Activated CD4-positive, alpha-beta T cell treated with anti-CD3 and anti-CD28 coated beads, Interleukin-2, amount 50 U/mL, for 4 hours (primary cell): ENCODE results near the gene LDLRAP1.
"Not testable (repeated sequence)": the region's sequence is repeated elsewhere in the genome, so short reads cannot be mapped to it uniquely, and the experiment has no call there.

Experiments used
- DNase-seq, 2 experiments: peaks; one replicate each; pipeline ENCODE4 v3.0.0-alpha.2; 2020

LDLRAP1 gene

DNA sequence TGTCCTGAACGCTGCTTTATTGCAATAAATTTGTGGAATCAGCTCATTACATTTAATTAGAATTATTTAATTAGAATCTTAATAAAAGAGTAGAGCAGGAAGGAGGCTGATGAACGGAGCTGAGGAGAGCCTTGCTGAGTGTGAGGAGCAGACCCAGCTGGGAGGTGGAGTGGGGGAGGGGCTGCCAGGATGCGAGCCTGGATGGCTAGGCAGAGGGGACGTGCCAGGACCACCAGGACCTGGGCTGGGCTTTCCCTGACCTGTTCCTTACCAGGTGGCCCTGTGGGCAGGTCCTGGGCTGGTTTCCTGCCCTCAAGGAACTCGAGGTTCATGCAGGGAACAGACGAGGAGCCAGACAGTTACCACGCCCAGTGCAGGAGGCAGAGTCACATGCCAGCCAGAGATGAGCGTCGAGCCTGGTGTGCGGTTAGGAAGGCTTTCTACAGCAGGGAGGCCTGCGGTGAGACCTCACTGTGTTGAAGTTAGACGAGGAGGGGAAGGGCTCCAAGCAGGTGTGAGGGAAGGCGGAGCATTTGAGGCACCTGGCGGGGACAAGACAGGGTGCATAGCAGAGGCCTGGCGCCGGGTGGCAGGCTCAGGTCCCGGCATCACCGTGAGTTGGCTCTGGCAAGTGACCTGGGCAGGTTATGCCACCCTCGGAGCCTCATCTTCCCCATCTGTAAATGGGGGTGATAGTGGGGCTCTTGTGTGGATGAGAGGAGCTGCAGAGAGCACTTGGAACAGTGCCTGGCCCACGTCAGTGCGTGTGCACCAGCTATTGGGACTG lies 33.9 kb downstream of the LDLRAP1 start:
- no peak for DNase-seq

DNA sequence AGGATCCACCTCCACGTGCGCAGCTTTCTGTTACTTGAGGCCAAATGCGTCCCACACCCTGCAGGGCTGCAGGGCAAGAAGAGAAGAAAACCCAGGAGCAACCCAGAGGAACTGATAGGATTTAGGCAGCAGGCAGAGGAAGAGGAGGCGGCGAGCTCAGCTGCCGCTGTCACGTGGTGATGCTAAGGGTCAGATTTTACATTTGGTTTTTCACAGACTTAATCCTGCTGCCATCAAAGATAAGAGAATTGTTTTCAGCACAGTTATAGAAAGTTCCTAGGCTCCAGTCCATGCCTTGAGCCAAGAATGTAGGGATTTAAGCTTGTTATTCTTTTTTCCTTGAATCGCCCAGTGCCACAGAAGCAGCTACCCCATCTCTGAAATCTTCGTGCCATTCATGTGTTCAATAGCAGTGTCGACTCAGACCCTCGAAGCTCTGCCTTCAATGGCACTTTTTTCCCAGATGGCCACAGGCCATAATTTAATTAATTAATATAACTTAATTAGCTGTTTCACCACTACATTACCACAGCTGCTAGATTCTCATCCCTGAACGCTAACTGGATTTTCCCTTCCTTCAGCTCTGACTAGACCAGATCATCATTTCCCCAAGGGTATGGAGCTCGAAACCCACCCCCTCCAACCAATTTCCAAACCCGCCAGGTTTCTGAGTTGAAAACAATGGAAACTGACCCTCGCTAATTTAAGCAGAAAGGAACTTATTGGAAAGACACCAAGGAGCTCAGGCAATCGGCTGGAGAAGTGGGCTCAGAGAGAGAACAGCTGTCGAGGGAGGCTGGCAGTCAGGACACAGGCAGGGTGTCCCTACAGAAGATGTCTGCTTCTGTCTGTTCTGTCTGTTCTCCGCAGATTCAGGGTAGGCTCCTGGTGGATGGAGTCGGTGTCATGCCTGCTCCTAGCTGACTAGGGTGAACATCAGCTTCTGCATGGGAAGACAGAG lies 36.2 kb downstream of the LDLRAP1 start:
- DNase-seq: no peak

DNA sequence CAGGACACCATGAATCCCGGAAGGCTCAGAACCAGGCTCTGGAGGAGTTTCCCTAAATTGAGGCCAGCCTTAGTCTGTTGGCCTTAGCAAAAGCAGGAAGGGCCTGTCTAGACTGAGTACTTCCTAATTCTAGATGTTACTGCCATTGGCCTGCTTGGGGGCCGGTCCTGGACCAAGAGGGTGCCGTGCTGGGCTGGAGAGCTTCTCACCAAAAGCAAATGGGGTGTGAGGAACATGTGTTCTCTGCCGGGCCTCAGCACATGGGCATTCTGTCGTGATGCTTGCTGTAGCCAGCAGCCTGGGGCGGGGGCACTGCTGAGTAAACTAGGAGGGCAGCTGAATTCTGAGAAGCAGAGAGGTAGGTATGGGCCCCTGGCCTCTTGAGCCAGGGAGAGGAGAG lies 37.5 kb downstream of the LDLRAP1 start:
- DNase-seq: no peak

DNA sequence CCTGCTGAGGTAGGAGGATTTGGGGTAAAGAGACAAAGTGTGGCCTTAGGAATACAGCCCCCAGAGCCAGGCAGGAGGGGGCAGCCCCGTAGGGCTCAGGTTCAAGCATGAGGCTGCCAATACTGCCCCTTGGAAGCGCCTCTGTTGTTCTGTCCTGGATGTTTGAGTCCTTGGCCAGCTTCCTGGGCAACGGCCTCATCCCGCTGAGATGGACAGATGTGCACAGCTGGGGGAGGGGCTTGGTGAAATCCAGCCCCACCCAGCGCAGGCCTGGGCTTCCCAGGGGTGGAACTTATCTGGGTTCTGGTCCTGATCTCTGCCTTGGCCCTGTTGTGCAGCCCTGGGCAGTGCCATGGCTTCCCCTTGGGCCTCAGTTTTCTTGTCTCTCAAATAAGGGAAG lies 38.4 kb downstream of the LDLRAP1 start:
- DNase-seq: no peak

DNA sequence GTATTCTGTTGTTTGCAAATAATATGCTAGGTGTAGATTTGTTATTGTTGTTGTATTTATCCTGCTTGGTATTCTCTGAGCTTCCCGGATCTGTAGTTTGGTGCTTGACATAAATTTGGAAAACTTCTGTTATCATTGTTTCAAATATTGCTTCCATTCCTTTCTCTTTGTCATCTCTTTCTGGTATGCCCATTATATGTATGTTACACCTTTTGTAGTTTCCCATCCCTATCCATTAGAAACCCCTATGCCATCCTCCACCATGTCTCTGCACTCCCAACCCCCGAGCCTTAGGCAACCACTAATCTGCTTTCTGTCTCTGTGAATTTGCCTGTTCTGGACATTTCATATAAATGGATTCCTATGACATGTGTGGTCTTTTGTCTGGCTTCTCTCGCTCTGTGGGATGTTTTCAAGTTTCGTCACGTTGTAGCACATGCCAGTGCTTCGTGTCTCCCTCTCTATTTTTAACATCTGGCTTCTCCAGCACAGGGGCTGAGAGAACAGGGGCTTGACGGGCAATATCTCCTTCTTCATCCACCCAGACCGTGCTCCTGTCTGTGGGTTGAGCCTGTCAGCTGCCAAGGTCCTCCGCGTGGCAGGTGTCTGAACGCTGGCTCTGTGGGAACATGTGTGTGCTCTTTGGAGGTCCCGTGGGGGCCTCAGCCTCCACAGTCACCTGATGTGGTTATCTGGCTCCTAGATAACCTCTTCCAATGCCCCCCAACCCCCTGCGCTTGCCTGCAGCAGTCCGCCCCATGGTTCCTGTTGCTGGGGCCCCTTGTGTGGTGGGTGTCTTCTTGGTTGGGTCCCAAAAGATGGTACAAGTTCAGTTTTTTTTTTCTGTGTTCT lies 40.3 kb downstream of the LDLRAP1 start:
- no peak for DNase-seq

DNA sequence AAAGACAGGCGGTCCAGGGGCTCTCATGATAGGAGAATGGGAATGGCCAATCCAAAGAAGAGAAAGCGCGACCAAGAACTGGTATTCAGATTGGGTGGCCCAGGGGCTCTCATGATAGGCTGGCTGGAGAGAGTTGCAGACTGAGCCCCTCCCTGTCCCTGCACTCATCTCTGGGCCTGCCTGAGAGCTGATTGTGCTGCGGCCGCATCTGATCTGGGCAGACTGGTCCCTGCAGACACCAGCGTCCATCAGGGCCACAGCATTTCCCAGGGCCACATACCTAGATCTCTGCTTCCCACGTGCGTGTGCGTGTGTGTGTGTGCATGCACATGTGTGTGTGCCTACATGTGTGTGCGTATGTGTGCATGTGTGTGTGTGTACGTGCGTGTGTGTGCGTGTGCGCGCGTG lies 42.8 kb downstream of the LDLRAP1 start:
- DNase-seq: no peak

DNA sequence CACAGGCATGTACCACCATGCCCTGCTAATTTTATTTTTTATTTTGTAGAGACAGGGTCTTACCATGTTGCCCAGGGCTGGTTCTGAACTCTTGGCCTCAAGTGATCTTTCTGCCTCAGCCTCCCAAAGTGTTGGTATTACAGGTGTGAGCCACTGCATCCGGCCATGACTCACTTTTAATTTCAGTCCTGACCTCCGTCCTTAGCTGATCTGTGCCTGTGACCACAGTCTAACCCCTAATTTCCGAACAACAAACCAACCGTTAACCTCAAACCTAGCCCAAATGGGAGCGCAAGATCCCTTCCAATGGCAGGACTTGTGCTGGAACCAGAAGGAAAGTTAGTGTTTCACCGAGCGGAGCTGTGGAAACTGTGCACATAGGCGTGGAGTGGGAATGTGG lies 43.9 kb downstream of the LDLRAP1 start:
- DNase-seq: no peak

DNA sequence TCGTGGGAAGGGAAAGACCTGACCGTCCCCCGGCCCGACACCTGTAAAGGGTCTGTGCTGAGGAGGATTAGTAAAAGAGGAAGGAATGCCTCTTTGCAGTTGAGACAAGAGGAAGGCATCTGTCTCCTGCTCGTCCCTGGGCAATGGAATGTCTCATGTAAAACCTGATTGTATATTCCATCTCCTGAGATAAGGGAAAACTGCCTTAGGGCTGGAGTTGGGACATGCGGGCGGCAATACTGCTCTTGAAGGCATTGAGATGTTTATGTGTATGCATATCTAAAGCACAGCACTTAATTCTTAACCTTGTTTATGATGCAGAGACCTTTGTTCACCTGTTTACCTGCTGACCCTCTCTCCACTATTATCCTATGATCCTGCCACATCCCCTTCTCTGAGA lies 44.8 kb downstream of the LDLRAP1 start:
- DNase-seq: not testable (repeated sequence)

DNA sequence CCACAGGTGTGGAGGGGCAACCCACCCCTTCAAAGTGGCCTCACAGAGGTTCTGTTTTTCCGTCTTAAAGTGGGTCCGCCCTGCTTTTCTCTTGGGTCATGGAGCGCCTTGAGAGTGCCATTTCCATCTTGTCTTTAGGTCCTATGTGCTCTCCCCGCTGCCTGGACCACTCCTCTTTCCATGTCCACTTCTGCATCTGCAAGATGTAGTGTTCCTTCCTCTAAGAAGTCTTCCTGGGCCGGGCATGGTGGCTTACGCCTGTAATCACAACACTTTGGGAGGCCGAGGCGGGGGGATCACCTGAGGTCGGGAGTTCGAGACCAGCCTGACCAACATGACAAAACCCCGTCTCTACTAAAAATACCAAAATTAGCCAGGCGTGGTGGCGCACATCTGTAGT lies 45.4 kb downstream of the LDLRAP1 start:
- DNase-seq: not testable (repeated sequence)

DNA sequence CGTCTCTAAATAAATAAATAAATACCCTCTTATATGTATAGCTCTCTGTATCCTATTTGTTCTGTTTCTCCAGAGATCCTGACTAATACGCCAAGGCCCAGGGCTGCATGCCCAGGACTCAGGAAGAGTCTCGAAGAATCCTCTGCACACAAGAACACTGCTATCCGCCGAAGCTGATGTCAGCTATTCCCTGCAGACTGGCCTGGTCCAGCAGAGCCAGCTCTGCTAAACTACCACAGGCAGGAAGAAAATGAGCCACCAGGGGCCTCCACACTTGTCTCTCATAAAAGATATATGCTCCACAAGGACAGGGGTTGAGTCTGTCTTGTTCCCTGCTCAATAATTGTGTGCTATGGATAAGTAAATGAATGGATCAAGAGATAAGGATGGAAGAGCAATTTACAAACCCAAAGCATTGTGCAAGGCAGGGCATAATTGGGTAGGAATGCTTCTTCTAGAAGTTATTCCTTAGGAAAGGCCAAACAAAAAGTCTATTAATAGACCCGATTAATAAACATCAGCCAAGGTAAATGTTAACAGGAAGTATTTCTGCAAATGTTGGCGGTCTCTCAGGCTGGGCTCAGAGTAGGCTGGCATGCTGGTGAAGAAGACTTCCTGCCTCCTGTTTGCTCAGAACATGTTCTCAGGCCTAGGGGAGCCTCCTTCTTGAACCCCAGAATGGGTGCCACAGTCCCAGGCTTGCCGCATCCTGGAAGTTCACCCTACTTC lies 46.9 kb downstream of the LDLRAP1 start:
- no peak for DNase-seq

DNA sequence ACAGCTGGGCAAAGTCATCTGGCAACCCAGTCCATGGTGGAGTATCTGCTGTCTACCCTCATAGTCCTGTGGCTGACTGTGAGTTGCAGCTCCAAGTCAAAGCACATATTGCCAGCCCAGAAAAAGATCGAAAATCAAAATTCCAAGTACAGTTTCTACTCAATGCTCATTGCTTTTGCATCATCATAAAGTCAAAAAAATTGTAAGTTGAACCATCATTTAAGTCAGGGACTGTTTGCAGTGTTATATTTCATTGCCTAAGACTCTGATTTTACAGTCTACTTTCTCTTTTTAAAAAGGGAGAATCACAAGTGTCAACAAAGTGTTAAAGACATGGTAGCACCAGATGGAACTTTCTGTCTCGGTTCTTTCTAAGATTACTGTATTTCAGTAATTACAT lies 50.5 kb downstream of the LDLRAP1 start:
- no peak for DNase-seq

DNA sequence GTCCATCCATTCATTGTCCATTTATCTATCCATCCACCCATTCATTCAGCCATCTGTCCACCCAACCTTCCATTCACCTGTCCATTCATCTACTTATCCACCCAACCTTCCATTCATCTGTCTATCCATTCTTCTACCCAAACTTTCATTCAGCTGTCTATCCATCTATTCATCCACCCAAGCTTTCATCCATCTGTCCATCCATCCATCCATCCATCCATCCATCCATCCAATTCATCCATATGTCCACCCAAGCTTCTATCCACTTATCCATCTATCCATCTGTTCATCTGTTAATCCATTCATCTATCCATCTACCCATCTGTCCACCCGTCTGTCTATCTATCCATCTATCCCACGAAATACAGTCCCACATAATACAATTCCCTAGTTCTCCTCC lies 51.6 kb downstream of the LDLRAP1 start:
- DNase-seq: no peak

DNA sequence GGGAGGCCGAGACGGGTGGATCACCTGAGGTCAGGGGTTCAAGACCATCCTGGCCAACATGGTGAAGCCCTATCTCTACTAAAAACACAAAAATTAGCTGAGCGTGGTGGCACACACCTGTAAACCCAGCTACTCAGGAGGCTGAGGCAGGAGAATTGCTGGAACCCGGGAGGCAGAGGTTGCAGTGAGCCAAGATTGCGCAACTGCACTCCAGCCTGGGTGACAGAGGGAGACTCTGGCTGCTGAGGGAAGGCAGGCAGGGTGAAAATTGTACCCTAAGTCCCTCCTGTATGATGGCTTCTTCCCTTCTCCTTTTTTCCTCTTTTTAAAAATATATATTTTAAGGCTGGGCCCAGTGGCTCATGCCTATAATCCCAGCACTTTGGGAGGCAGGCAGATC lies 53.2 kb downstream of the LDLRAP1 start:
- not testable (repeated sequence) for DNase-seq

DNA sequence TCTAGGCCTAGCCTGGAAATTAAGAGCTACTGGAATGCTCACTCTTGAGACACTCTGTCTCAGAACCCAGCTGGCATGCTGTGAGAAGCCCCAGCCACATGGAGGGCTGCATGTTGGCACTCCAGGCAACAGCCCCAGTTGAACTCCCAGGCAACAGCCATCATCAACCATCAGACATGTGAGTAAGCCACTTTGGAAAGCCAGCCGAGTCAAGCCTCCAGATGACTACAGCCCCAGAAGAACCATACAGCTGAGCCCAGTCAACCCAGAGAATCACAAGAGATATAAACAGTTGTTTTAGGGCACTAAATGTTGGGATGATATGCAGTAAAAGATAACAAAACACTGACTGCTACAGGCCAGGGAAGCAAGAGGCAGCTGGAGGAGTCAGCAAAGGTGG lies 55.5 kb downstream of the LDLRAP1 start:
- no peak for DNase-seq

DNA sequence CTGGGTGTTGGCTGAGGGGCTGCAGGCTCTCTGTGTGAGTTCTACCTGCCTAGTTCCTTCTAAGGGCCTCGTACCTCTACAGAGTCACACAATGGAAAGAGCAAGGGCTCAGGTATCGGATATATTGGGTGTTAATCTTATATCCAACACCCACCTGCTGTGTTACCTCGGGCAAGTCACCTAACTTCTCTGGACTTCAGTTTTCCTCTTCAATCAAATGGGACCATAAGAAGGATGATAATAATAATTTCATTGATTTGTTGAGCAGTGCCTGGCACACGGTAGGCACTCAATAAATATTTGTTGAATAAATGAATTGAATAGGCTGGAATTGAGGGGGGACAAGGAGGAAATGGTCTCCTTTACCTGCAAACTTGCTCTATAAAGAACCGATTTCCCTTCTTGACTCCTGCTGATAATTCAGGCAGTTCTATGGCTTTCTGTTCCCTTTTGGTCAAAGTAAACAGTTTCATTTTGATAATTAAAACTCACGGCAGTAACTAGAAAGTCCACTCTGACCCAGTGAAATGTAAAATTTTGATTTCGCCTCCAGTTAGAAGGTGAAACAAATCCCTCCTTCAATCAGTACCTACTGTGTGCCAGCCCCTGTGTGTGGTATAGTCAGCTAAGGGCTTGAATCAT lies 56.7 kb downstream of the LDLRAP1 start:
- no peak for DNase-seq

DNA sequence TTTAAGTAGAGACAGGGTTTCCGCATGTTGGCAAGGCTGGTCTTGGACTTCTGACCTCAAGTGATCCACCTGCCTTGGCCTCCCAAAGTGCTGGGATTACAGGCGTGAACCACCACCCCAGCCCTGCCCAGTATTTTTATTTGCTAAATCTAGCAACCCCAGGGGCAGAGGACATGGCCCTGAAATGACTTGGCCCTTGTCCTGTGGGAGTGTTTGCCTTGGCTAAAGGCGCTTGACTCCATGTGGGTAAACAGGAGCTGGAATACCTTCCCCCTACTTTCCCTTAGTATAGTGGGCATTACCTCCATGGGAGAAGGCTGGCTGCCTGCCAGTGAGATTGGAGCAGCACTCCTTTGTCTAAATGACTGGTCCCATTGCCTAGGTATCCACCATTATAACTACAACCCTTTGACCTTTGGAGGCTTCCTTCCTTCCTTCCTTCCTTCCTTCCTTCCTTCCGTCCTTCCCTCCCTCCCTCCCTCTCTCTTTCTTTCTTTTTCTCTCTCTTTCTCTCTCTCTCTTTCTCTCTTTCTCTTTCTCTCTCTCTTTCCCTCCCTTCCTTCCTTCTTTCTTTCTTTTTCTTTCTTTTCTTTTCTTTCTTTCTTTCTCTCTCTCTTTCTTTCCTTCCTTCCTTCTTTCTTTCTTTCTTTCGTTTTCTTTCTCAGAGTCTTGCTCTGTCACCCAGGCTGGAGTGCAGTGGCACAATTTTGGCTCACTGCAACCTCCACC lies 57.7 kb downstream of the LDLRAP1 start:
- not testable (repeated sequence) for DNase-seq

DNA sequence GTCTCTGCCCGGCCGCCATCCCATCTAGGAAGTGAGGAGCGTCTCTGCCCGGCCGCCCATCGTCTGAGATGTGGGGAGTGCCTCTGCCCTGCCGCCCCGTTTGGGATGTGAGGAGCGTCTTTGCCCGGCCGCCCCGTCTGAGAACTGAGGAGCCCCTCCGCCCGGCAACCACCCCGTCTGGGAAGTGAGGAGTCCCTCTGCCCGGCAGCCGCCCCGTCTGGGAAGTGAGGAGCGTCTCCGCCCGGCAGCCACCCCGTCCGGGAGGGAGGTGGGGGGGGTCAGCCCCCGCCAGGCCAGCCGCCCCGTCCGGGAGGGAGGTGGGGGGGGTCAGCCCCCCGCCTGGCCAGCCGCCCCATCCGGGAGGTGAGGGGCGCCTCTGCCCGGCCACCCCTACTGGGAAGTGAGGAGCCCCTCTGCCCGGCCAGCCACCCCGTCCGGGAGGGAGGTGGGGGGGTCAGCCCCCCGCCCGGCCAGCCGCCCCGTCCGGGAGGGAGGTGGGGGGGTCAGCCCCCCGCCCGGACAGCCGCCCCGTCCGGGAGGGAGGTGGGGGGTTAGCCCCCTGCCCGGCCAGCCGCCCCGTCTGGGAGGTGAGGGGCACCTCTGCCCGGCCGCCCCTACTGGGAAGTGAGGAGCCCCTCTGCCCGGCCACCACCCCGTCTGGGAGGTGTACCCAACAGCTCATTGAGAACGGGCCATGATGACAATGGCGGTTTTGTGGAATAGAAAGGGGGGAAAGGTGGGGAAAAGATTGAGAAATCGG lies 60.6 kb downstream of the LDLRAP1 start:
- not testable (repeated sequence) for DNase-seq

DNA sequence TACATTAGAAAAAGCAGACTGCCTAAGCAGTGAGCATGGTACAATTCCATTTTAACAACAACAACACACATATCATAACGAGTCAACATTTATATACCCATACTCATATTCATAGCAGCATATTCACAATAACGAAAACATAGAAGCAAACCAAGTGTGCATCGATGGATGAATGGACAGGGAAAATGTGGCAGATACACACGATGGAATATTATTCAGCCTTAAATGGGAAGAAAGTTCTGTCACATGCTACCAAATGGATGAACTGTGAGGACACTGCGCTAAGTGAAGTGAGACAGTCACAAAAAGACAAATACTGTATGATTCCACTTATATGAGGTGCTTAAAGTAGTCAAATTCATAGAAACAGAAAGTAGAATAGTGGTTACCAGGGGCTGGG lies 63.7 kb downstream of the LDLRAP1 start:
- DNase-seq: no peak

DNA sequence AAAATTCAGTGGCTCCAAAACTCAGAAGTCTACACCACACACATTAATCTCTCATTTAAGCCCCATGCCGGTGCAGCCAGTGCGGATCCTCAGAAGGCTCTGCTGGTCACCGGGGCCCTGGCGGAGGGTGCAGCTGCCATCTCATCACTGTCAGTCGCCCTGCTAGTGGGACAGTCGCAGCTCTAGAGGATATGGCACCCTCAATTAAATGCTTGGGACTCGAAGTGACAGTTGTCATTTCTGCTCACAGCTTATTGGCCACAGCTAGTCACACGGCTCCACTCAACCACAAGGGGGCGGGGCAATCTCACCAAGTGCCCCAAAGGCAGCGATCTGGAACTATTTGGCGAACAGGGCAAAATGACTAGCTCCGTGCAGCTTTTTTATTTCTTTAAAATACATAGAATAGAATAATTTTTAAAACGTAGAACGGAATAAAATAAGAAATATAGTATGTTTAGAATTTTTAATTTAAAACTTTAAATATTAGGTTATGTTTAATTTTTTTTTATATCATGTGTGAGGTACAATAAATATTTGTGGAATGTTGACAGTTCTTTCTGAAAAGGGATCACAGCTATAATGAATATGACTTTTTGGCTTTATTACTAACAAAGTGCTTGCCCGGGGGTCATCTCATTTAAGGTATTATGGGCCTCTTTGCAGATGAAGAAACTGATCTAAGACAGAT lies 65.2 kb downstream of the LDLRAP1 start:
- DNase-seq: peak; percentile 89 to 90

DNA sequence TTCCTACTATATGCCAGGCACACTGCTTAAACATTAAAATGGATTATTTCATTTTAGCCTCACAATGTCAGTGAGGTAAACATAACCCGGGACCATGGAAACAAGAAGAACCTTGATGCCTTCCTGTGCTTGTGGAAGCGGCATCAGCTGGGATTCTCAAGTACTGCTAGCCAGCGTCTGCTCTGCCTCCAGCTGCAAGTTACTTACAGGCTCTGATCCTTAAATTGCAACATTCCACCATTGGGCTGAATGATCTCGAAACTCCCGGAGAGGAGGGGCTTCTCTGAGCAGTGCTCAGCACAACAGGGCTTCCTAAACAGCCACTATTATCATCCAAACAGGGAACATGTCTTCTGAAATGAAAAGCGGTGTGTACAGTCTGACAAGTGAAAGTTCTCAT lies 66.5 kb downstream of the LDLRAP1 start:
- DNase-seq: no peak
